ENCODE measurements around the gene ADARB2. TPM values are rescaled to one million over a fixed set of nuclear protein-coding genes. Genes with fewer than 3 reads are reported as not detected.
A peak's percentile ranks its signal among the peaks of the same experiment; 100 is the strongest.

The ADARB2 gene
- total and polyA plus RNA-seq, 8 donors, result 0.41 to 0.92 (median 0.76) TPM

DNA sequence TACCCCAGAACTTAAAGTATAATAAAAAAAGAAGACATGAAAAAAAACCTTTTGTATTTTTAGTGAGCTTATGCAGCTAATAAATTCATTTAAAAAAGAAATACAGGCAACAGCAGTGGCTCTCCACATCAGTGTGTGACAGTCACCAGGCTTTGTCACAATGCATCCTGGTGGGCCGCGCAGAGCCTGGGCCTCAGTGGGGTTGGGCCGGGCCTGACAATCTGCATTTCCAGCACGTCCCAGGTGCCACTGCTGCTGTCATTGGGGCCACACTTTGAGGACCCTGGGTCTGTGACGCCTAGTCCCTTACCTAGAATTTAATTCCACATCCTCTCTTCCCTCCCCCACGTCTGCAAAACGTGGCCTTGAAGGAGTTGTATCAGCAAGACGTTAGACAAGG lies 284.5 kb downstream of the ADARB2 start:
- intact Hi-C loops (cut with DNase I), result no loop called here
- TF ChIP-seq, protein P1, sequence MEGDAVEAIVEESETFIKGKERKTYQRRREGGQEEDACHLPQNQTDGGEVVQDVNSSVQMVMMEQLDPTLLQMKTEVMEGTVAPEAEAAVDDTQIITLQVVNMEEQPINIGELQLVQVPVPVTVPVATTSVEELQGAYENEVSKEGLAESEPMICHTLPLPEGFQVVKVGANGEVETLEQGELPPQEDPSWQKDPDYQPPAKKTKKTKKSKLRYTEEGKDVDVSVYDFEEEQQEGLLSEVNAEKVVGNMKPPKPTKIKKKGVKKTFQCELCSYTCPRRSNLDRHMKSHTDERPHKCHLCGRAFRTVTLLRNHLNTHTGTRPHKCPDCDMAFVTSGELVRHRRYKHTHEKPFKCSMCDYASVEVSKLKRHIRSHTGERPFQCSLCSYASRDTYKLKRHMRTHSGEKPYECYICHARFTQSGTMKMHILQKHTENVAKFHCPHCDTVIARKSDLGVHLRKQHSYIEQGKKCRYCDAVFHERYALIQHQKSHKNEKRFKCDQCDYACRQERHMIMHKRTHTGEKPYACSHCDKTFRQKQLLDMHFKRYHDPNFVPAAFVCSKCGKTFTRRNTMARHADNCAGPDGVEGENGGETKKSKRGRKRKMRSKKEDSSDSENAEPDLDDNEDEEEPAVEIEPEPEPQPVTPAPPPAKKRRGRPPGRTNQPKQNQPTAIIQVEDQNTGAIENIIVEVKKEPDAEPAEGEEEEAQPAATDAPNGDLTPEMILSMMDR (IDR thresholded peaks at IDR 0.05), result no peak
- H3K4me3 ChIP-seq, result no peak overlapping the region
- no peaks in the 10 kb centered on the region for H3K36me3 ChIP-seq
- no peaks in the 10 kb centered on the region for H3K4me1 ChIP-seq
- ATAC-seq, result no peak
- no peaks in the 10 kb centered on the region for H3K27me3 ChIP-seq
- no peak for DNase-seq
- no peaks in the 10 kb centered on the region for H3K9me3 ChIP-seq
- H3K27ac ChIP-seq, result no peak overlapping the region

DNA sequence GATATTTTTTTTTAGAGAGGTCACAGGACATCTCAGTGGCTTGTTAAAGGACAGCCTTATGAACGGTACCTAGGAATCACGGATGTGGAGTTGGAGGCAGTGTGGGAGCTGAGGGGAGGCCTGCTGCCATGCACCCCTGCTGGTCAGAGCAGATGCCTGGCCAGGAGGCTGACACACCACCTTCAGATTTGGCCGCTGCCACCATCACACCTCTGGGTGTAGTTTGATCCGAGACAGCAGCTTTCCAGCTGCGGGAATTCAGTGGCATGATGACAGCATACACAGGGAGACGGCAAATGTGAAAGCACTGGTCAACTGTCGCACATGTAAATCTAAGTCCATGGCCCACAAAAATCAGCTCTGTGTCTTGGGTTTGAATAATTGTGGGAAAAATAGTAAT lies 285.4 kb downstream of the ADARB2 start:
- DNase-seq, result no peak
- TF ChIP-seq, protein P1 (IDR thresholded peaks at IDR 0.05), result no peak

DNA sequence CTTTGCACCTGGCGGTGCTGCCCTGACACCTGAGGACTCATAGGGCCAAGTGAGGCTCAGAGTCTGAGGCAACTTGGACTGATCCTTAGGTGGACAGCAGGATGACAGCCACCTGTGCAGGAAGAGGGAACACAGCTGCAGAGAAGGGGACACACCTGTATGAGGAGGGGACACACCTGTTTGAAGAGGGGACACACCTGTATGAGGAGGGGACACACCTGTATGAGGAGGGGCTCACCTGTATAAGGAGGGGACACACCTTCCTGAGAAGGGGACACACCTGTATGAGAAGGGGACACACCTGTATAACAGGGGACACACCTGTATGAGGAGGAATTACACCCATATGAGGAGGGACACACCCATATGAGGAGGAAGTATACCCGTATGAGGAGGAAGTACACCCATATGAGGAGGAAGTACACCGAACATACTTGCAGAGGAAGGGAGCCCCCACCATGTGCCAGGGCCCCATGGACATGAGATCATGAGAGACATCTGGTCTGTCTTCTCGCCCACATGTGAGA lies 285.9 kb downstream of the ADARB2 start:
- H3K4me3 ChIP-seq, result no peak overlapping the region
- no peaks in the 10 kb centered on the region for H3K36me3 ChIP-seq
- no peaks in the 10 kb centered on the region for H3K9me3 ChIP-seq
- ATAC-seq (no peak), DNase-seq (no peak)
- no peak overlapping the region for H3K27ac ChIP-seq
- no peaks in the 10 kb centered on the region for H3K4me1 ChIP-seq
- TF ChIP-seq, protein P1 (IDR thresholded peaks at IDR 0.05), result no peak
- intact Hi-C loops (cut with DNase I), result no loop called here
- no peaks in the 10 kb centered on the region for H3K27me3 ChIP-seq

More for the DNA sequence above, 285.4 kb downstream of the ADARB2 start:
- Histone ChIP-seq H3K4me3 (no peak overlapping the region), H3K4me1 (no peaks in the 10 kb centered on the region), H3K27me3 (no peaks in the 10 kb centered on the region), H3K27ac (no peak overlapping the region), H3K36me3 (no peaks in the 10 kb centered on the region), H3K9me3 (no peaks in the 10 kb centered on the region)
- no peak for ATAC-seq
- intact Hi-C loops (cut with DNase I), result no loop called here

DNA sequence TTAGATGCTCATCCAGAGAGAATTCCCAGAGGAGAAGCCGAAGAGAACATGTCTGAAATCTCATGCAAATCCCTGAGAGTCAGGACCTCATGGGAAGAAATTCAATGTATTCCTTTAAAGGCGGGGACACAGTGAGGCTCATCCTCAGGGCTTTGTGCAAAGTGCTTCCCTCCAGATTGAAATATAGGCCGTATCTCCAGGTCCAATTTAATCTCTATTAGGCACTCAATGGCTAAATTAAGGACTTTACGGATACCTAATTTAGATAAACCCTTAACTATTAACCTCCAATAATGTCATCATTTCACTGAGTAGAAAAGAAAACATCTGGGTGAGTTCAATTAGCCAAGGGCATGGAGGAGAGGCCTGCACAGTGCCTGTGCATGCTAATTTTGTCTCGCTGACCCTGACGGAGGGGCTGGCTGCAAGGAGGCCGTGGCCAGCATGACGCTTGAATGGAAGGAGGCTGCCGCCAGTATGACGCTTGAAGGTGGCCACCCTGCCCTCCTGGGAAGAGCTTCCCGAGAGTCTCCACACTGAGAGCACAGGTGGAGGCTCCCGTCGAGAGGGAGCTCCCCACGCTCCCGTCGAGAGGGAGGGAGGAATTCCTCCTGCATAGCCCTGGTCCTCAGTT lies 287.6 kb downstream of the ADARB2 start:
- TF ChIP-seq, protein P1 (IDR thresholded peaks at IDR 0.05), result no peak
- Histone ChIP-seq H3K36me3 (no peaks in the 10 kb centered on the region), H3K4me1 (no peaks in the 10 kb centered on the region), H3K9me3 (no peaks in the 10 kb centered on the region), H3K27me3 (no peaks in the 10 kb centered on the region), H3K4me3 (no peak overlapping the region), H3K27ac (no peak overlapping the region)
- DNase-seq (peak in 2 of 4 donors; percentile 50 to 52), ATAC-seq (no peak)
- intact Hi-C loops (cut with DNase I), result no loop called here

DNA sequence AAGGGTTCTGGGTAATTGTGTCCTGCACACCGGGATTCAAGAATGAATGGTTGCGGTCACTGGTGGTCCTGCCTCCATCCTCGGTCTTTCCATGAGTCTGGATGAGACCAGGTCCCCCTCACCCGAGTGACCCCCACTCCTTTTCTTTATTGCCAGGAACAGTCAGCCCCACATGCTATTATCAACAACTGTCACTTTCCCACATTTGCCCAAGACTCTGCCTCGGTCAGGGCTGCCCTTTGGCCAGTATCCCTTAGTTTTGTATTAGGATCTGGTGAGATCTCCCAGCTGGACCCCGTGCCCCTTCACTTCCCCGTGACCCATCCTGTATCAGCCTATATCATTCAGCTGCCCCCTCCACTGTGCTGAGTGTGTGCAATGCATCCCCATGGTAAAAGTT lies 288.3 kb downstream of the ADARB2 start:
- intact Hi-C loops (cut with DNase I), result no loop called here
- H3K27ac ChIP-seq, result no peak overlapping the region
- H3K9me3 ChIP-seq, result no peaks in the 10 kb centered on the region
- ATAC-seq (no peak), DNase-seq (peak in 2 of 4 donors; percentile 60 to 68)
- H3K4me3 ChIP-seq, result no peak overlapping the region
- H3K36me3 ChIP-seq, result no peaks in the 10 kb centered on the region
- H3K4me1 ChIP-seq, result no peaks in the 10 kb centered on the region
- no peaks in the 10 kb centered on the region for H3K27me3 ChIP-seq
- TF ChIP-seq, protein P1 (IDR thresholded peaks at IDR 0.05), result no peak
